COLO668 (cell line): ENCODE measurements around the gene UMAD1.

Source experiments
- DNase-seq: peaks from one replicate; lab custom pipeline; 2025; ENCODE audit not compliant: unreplicated experiment; lab: John Stamatoyannopoulos, UW

UMAD1 gene

DNA sequence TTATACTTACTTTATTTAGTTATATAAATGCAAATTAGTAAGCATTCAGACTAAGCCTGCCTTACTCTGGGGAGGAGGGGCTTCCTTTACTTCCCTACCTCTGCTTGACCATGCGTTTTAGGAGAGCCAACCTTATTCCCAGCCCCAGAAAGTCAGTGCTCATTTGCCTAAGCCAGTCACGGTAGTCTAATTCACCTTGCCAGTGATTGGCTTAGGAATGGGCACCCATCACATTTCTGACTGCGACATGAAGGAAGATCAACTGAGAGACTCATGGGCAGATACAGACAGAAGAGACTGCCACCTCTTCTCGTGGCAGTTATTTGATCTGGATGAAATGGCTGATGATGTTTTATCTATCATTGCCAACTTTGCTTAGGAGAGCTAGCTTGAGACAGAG lies 48.4 kb downstream of the UMAD1 start:
- no peak for DNase-seq

DNA sequence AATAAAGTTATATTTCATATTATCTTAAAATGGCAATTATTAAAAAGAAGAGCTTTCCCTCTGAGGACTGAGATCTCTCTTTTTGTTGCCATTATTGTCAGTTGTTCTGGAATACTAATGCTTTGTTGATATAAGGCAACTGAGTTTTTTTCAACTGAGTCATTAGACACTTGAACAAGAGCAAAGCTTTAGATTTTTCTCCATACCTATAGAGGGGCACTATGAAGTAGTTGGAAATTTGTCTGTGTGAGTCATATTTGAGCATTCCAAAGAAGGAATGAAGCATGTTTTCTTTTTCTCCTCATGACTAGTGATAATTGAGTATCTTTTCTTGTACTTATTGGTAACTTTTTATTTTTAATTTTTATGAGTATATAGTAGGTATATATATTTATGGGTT lies 53.3 kb downstream of the UMAD1 start:
- no peak for DNase-seq

DNA sequence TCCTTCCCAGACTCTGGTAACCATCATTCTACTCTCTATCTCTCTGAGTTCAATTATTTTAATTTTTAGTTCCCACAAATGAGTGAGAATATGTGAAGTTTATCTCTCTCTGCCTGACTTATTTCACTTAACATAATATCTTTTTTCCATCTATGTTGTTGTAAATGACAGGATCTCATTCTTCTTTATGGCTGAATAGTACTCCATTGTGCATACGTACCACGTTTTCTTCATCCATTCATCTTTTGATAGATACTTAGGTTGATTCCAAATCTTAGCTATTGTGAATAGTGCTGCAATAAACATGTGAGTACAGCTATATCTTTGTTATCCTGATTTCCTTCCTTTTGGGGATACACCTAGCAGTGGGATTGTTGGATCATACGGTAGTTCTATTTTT lies 54.0 kb downstream of the UMAD1 start:
- DNase-seq, result no peak

DNA sequence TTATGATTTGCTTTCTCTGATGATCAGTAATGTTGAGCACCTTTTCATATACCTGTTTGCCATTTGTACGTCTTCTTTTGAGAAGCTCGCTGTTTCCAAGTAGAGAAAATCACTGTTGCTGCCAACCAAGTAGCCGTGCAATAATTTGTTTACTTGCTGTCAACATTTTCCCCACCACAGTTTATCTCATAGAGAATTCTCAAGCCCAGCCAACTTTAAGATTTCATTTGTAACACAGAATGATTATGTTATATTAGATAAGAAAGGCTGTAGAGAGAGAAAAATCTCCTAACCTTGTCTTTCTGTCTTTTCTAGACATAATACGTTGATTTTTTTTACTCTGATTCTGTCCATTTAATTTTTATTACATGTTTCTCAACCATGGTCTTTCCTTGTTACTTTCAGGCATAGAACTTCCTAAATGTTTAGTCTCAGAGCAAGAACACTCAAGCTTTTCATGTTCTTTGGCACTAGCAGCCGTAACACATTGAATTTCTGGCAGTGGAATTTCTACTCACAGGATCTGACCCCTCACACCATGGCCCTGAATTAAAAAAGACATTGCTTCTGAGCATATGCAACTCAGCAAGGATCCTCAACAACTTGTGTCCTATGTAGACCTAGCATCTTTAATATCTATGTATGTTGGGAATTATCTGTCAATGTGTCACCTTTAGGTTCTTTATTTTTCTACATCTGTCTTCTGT lies 54.7 kb downstream of the UMAD1 start:
- DNase-seq, result no peak

DNA sequence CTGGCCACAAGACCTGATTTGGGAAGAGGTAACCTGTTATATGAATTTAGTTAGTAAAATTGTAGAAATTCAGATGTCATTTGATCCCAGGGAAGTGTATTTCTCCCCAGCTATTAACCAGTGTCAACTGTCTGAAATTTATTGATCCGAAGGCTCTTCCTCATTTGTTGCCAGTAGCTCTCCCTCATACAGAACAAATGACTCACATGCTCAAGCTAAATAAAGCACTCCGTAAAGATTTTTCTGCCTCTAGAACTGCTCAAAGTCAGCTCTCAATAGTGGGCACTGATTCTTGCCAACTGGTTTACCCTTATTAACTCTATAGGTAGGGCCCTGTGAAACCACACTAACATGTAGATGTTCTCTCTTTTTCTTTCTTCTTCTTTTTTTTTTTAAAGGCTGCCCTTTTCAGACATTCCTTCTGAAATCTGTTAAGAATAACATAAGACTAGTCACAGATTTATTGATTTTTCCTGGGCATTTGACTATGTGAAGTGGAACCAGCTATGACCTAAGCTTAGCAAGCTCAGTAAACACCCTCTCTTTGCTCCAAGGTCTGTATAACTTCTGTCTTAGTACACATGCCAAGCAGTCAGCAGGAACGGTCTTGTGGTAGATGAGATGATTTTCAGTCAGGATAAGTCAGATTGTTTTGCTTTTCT lies 56.0 kb downstream of the UMAD1 start:
- DNase-seq, result no peak

DNA sequence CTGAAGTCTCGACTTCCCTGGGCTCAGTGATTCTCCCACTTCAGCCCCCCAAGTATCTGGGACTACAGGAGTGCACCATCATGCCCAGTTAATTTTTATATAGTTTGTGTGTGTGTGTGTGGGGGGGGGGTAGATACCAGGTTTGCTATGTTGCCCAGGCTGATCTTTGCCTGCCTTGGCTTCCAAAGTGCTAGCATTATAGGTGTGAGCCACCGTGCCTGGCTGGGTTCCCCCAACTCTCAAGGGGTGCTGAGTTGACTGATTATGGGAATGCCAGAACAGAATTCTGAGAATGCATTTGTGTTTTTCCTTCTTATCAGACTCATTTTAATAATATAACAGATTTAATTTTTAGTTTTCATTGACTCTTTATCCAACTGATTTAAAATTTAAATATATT lies 58.4 kb downstream of the UMAD1 start:
- no peak for DNase-seq

DNA sequence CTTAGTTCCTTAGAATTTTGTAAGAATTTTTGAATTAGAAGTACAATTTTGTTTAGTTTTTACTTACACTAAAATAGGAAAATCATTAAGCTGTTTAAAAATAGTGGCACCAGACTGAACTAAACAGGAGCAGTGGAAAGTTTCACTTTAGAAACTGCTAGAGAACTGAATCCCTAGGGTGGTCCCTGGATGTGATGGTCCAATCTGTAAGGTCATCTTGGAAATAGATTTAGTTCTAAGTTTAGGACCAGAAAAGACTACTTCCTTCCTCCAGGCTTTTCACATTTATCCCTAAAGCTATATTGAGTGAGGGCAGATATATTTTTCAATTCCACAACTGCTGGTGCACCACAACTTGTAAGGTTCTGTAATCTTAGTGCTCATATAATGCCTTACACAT lies 58.8 kb downstream of the UMAD1 start:
- DNase-seq, result no peak

DNA sequence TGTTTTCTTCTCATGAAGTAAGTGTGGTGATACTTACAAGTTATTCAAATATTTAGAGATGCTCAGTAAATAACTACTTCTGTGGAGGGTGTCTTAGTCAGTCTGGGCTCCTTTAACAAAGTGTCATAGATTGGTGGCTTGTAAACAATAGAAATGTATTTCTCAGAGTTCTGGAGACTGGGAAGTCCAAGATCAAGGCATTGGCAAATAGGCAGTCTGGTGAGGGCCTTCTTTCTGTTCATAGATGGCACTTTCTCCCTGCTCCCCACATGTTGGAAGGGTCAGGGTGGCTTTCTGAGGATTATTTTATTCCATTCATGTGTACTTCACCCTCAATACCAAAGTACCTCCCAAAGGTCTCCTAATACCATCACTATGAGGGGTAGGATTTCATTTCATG lies 59.4 kb downstream of the UMAD1 start:
- DNase-seq, result no peak

DNA sequence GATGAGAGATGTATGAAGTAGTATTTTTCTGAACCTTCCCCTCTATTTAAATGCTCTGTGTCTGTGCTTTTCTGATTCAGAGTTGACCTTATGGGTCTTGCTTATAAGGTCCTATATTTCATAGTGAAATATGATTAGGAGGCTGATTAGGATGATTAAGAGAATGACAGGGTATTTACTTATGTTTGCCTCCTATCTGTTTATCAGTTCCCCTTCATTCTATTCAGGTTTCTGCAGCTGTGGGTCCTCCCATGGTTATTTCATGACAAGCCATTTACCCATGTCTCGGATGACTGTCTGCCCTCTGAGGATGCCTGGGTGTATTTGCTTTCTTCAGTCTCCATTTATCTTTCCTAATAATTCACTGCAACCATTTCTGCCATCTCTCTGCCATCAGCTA lies 61.0 kb downstream of the UMAD1 start:
- no peak for DNase-seq

DNA sequence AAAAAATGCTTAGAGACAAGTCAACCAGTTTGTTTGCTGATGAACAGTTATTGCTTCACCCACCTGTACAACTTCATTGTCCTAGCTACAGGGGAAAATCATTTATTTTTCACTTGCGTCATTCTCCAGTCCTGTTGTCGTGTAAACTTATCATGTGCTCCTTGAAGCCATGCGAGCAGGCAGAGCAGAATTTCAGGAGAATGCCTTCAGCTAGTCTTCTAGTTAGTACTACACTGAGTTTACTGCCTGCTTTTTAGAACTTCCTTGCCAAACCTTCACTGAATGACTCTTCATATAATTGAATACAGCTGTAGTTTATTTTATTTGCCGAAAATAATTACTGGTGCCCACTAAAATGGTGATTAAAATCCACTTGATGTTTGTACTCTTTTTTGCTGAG lies 62.3 kb downstream of the UMAD1 start:
- no peak for DNase-seq

DNA sequence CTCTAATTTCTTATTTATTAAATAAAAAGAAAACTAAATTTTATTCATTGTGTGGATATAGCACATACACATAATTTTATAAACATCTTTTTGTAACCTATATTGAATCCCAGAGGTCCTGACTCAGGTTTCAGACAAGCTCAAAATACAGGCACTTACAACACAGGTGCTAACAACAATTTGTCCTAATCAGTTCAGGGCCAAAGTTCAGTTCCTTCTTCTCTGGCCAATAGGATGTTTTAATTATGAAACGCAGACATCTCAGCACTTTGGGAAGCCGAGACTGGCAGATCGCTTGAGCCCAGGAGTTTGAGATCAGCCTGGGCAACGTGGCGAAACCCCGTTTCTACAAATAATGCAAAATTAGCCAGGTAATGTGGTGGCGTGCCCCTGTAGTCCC lies 62.9 kb downstream of the UMAD1 start:
- DNase-seq, result no peak

DNA sequence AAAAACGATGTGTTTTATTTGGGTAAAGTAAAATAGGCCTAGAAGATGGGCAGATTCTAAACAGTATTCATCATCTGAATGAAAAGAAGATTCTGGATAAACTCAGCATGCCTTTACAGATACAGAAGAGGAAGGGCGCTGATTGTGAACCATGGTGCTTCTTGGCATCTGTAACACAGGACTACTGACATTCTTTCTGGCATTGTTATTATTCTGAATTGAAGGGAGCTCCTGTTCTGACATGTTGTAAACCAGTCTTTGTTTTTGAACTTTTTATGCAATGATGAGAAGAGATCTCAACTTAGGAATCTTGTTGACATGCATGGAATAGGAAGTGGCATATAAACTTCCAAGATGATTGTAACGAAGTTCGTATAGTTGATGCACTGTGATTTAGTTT lies 64.3 kb downstream of the UMAD1 start:
- DNase-seq, result no peak

DNA sequence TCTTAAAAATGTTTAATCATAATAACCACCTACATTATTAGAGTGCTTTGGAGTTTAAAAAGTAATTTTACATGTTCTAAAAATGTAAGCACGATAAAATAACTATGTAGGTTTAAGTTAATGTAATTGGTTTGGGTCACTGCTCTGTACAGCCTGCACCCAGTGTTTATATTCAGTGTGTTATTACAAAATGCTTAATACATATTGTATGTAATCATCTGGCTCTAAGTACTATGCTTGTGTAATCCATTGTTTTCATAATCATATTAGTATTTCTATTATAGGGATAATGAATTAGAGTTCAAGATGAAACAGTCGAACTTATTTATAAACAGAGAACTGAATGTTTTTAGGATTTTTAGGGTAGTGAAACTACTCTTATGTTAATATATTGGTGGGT lies 64.8 kb downstream of the UMAD1 start:
- DNase-seq, result no peak

DNA sequence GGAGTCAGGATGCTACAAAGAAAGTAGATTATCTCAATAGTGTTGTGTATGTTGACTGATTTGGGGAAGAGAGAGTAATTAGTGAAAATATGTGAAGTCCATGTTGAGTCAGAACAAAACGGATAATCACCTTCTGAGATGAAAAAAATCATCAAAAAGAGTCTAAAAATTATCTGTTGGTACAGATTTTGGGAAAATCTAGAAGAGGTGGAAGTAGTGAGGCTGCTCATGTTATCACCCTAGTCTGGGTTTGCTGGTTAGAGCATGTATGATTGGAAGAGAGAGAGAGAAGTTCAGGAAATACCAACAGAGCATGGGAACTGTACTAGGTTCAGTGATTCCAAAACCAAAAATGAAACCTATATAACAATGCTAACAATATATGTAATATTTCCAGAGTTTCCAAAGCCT lies 65.6 kb downstream of the UMAD1 start:
- DNase-seq, result no peak

DNA sequence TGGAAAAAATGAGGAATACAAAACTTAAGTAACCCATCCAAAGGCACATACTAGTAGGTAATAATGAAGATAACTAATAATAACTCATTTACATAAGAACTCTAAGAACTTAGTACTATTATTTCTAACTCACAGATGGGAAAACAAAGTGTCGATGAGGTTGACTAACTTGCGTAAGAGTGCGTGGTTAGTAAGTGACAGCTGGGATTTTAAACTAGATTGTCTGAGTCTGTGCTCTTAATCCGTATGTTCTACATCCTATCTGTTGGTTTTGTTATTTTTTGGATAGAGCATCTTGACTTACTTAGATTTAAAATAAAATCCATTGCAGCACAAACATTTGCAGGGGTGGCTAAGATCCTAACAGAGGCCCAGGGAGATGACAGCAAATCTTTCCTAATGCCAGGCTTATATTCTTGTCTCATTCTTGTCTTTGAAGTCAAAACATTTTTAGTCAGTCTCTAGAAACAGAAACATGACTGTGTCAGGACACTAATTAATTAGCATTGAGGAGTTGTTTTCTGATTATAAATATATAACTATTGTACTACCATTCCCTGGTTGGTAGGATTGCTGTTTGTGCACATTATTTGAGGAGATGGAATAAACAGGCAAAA lies 66.1 kb downstream of the UMAD1 start:
- no peak for DNase-seq

DNA sequence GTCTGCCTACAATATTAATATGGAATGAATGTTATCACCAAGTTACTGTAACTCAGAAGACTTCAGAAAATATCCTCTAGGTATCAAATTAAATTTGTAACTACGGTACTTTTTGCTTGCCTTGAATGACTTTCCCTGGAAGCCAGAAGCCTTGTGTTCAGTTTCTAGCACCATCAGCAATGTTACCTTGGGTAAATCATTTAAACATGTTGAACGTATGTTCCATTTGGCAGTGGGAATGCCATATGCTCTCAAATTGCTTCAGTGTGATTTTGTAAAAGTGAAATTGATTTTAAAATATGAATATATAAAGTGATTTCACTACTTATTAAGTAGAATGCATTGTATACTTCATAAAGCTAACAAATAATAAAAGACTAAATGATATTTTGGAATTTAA lies 66.7 kb downstream of the UMAD1 start:
- no peak for DNase-seq

DNA sequence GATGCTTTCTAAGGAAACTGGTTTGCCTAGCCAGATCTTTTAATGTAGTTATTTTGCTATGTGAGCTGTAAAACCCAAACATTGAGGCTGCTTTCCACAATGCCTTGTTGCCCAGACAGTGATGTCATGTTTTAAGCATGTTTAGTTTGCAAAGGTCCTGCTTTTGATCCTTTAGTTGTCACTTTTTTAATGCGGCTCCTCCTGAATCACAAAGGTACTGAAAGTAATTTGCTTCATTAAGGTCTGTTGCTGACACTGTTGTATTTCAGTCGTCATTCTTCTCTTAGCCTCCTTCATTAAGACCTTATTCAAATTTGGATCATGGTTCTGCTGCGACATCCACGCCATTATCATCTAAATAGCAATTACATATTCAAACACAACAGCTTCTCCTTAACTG lies 67.3 kb downstream of the UMAD1 start:
- no peak for DNase-seq

DNA sequence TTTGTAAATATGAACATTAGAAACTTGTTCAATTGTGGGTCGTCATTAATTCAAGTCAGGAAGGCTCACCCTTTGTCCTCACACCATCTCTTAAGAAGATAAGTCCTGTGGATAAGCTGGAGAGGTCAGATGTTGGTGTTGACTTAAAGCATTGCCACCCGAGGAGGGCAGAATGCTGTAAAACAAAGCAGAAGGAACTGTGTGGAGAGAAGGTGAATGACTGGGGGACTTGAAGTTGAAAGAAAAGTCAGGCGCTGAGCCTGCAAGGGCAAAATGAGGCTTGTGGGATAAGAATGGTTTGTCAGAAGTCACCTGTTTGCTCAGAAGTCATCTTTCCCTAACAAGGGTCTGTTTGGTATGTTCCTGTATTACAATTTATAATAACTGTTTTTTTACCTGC lies 68.7 kb downstream of the UMAD1 start:
- no peak for DNase-seq

DNA sequence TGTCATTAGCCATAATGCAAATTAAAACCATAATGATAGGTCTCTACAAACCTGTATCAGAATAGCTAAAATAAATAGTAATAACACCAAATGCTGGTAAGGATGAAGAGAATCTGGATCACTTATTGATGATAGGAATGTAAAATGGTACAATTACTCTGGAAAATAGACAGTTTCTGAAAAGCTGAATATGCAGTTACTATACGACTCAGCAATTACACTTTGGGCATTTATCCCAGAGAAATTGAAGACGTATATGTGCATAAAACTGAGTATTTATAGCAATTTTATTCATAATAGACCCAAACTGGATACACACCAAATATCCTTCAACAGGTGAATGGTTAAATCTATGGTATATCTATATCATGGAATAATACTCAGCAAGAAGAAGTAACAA lies 69.9 kb downstream of the UMAD1 start:
- DNase-seq, result no peak

DNA sequence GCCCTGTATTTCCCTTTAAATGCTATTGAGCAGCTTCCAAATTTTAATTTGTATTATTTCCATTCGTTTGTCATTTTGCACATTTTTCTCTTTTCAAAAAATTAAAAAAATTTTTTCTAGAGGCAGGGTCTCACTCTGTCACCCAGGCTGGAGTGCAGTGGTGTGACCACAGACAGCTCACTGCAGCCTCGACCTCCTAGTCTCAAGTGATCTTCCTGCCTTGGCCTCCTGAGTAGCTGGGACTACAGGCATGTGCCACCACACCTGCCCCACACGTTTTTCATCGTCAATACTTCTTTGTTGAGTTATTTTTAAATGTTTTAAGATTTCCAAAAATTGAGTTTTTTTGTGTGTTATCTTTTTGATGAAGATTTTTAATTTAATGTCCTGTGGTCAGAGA lies 73.2 kb downstream of the UMAD1 start:
- no peak for DNase-seq

DNA sequence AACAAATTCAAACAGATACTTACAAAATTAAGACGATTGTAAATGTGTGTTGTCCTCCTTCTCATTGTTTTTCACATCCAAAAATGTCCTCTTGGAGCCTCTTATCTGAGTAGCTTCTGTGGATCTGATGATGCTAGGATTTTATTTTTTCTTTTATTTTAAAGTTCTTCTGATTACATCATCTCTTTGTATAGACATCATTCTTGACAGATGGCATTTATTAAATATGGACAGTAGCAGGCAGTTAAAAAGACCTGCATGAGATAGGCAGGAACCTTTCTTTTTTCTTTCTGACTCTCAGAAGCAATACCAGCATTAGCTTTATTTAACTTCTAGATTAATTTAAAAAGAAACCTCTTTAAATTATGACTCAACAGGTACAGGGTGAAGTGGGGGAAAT lies 77.9 kb downstream of the UMAD1 start, which contains the start of gene RPA3:
Gene RPA3 (minus strand): TSS at position 116 of the 400 bp plus-strand sequence. CDS start 78,189 bp downstream, outside the sequence.
- DNase-seq, result no peak

DNA sequence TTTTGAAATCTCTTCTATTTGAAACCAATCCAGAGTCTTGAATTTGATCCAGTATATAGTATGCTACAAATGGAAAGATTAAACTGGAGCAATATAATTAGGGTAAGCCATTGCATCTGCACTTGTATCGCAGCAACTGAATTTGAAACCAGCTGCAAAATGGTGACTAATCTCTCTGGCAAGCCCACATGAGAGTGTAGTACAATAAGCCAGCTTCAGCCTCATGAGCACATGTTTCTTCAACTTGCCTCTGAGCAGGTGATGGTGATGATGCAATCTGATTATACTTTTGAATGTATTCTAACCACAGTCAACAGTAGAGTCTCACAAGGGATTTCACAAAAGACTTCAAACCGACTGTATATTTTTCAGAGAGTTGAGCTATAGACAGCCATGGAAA lies 78.7 kb downstream of the UMAD1 start:
- peak; percentile 76 for DNase-seq

DNA sequence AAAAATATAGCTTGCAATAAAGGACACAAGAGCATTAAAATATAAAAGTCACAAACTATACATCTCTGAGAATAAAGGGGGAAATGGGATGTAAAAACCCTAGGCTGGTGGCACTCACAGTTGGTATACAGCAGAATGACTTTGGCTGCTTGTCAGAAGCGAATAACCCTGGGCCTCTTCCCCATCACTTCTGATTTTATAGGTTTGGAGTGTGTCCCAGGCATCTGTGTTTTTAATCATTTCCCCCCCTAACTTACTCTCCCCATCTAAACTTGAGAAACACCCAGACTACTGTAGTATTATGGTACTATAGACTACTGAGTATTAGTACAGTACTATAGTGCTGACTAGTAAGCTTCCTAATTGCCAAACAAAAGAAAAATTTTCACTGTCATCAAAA lies 79.6 kb downstream of the UMAD1 start:
- DNase-seq, result no peak
